Measurements from ENCODE around the gene TOP1.

DNA sequence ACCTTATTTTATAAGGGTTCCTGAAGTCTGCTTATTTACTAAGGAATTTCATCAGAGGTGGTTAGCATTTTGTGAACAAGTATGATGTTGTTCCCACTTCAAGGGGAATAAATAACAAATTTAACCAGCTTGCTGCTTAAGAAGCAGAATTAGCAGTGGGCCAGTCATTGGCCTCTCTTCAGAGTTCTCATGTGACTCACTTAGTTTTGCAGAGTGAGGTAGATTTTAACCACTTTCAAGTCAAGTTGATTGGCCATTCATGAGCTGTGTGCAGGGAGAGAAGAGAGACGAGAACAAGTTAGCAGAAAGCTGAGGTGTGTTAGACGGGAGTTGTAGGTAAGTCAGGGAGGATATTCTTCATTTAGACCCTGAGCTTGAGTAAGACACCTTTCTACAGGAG, 18.1 kb downstream of the TOP1 start:
- TF ChIP-seq L3MBTL2 (conservative IDR thresholded peaks at IDR 0.05) (no peak), NFRKB (IDR thresholded peaks at IDR 0.05) (no peak), SUZ12 (IDR thresholded peaks at IDR 0.05) (no peak), FOXK2 (IDR thresholded peaks at IDR 0.05) (no peak), TARDBP (IDR thresholded peaks at IDR 0.05) (no peak), ELF4 (IDR thresholded peaks at IDR 0.05) (no peak), CTBP1 (IDR thresholded peaks at IDR 0.05; ENCODE audit: borderline replicate concordance) (no peak), SP1 (IDR thresholded peaks at IDR 0.05) (no peak), BHLHE40 (IDR thresholded peaks at IDR 0.05; ENCODE audit: borderline replicate concordance) (no peak), HDGF (IDR thresholded peaks at IDR 0.05; ENCODE audit: borderline replicate concordance) (no peak), FOXM1 (IDR thresholded peaks at IDR 0.05; ENCODE audit: borderline replicate concordance) (no peak), LEF1 (IDR thresholded peaks at IDR 0.05; ENCODE audit: borderline replicate concordance) (no peak), FOXA1 (IDR thresholded peaks at IDR 0.05) (no peak), PKNOX1 (IDR thresholded peaks at IDR 0.05) (no peak)
